NCI-H510A treated with DMSO at 0.1 percent for 48 hours (cell line): ENCODE measurements around the gene AP3D1.
"Not testable (repeated sequence)": the region's sequence is repeated elsewhere in the genome, so short reads cannot be mapped to it uniquely, and the experiment has no call there.

Source experiments
- DNase-seq: peaks from one replicate; lab custom pipeline; 2025; lab: John Stamatoyannopoulos, UW

The AP3D1 gene

DNA sequence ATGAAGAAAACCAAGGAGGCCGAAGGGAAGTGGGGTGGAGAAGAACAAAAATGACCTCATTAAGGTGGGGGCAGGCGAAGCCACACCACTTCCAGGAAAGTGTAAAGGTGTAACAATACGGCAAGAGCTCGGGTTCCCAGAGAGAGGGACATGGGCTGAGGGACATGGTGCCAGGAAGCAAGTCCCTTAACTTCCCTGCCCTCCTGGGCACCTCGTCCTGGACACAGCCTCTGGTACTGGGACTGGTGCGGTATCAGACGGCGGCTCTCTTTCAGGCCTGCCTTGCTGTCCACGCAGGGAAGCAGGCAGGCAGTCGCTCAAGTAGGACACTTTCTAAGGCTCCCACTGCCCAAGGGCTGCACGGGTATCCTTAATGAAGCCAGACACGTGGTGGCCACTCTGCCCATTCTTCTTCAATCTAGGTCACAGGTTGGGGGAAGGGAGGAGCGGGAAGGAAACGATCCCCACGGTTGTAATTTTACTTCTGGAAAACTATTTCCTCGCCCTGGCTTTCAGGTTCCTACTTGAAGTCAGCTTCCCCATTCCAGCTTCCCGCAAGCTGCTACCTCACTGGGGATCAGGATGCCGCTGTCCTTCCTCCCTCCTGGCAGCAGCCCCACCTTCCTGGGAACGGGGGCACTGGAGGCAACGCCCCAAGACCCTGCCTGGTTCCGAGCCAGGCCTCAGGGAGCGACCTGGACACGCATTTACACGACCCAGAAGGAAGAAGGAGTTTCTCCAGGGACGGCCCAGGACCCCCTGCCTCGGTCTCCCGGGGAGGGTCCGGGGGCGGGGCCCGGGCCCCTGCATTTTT, 1.2 kb downstream of the AP3D1 start:
- DNase-seq, result no peak

DNA sequence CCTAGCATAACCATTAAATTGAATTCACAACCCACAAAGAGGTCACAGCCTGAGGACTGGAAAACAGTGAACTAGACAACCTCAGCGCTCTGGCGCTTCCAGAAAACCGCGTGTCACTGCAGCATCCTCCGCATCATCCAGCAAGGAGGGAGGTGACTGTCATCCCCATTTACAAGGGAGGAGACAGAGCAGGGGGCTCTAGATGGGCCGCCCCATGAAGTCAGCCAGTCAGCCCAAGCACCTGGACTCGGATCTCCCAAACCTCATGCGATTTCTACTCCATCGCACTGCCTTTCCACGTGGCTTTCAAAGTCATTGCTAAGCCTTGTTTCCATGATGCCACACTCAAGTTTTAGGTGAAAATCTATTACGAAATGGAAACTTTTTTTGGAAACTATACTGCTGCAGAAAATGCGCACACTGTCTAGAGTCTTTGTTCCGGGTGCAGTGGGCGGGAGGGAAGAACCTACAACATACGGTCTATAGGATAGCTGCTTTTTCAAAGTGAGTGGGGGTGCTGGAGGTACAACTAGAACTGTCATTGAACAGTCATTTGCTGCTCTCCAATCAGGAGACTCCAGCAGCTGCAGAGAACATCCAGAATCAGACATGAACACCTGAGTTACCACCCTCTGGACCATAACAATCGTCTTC, 2.8 kb downstream of the AP3D1 start:
- DNase-seq, result no peak

DNA sequence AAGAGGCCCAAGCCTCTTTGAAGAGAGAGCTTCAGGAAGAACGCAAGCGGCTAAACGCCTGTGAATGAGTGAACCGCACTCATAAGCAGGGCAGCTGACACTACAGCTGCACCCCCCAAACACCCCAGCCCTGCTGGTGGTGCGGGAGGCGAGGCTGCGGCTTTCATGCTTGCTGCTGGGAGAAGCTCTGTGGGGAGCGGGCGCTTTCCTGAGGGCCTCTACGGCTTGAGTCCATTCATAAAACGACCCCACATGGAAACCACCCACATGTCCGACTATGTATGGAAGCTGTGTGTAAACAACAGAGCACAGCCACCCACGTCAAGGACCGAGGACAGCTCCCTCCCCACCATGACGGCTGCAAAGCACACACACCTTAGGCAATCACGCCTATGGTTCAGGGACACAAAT, 5.5 kb downstream of the AP3D1 start:
- no peak for DNase-seq

DNA sequence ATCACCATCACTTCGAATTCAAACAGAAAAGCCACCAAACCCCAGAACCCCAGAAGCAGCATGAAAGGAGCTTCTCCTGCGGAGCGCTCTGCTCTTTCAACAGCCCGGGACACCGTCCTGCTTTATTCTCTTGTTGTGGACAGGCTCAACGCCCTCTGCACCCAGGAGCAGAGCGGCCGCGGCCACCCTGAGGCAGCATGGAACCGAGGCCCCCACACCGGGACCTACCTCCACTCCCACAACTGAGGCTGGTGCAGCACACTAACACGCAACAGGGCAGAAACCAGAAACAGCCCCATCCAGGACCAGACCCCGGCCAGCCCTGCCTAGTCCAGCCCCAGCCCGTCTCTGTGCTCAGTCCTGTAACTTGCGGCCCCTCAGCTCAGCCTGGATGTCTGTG, 7.2 kb downstream of the AP3D1 start:
- no peak for DNase-seq

DNA sequence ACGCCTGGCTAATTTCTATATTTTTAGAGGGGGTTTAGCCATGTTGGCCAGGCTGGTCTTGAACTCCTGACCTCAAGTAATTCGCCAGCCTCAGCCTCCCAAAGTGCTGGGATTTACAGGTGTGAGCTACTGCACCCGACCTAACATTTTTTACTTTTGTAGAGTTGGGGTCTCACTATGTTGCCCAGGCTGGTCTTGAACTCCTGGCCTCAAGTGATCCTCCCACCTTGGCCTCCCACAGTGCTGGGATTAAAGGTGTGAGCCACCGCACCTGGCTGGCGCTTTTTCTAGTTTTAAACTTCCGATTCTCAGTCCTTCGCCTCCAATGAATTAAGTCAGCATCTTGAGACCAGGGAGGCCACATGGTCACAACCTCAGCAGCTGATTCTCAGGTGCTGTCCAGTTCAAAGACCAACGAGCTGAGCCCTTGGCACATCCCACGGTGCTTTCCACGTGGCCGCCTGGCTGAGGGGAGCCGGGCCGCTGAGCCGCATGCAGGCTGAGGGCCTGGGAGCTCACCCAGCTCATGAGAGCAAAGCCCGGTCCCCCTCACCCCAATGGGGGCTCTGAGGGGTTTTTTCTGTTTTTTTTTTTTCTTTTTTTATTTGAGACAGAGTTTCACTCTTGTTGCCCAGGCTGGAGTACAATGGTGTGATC, 9.1 kb downstream of the AP3D1 start:
- no peak for DNase-seq

DNA sequence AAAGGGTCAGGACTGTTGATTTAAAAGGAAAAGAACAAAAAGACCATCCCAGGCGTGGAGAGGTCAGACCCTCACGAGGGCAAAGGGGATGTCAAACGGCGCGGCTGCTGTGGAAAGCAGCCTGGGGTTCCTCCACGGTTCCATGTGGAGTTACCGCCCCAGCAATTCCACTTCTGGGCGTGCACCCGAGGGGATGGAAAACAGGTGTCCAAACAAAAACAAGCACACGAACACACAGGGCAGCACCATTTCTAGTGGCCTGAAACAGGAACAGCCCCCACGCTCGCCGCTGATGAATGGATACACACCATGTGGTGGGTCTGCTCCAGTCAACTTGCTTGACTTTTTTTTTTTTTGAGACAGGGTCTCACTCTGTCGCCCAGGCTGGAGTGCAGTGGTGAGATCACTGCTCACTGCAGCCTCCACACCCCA, 11.2 kb downstream of the AP3D1 start:
- no peak for DNase-seq

DNA sequence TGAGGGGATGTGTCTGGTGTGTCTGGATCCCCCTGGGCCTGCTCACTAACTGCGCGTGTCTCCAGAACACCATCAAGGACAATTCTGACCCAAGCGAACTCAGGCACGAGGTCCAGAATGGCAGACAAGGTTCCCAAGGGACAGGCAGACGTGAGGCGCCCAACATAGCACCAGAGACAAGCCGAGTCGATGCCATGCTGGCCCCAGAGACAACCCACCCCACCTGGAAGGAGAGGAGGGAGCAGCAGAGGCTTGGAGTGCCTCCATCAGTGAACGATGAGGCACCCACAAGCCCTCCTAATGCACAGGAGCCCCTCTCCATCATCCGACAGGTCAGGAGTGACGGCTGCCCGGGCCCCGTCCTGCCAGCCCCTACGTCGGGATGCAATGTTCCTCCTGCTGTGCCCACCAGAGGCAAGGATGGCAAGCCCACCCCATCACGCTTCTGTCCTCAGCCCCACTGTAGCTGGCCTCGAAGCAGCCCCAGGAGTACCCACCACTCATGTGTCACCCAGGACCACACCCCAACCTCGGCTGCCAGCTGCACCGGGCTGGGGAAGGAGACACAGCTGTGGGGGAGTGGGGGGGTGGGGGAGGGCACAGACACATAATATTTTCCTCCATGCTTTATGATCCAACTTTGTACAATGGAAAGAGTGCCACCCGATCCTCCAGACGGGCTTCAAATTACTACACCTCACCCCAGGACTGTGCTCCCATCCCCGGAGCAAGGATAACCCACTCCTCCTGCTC, 11.8 kb downstream of the AP3D1 start:
- DNase-seq, result no peak

DNA sequence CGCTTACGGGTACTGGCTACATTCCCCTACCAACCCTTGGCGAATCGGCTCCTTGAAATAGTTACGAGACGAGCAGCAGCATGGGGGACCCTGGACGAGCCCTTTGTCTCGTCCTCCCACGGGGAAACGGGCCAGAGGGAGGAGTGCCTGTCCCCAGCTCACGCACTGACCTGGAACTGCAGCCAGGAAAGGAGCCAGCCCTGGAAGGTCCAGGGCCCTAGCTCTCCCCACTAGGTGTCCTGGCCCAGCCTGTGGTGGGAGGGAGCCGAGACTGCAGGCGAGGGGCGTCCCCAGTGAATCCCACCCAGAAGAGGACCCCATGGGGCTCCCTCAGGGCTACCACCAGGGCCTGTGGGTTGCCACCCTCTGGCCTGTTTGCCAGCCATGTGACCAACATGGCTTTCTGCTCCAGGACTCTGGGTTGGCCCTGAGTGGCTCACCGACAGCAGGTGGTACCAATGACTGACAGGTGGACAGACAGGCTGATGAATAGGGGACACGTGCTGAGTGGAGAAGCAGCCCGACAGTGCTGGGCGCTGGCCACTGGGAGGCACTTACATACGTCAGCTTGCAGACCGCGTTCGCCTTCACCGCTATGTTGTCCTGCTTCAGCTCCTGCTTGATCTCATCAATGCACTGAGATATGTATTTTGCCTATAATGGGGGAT, 13.2 kb downstream of the AP3D1 start:
- DNase-seq, result no peak

DNA sequence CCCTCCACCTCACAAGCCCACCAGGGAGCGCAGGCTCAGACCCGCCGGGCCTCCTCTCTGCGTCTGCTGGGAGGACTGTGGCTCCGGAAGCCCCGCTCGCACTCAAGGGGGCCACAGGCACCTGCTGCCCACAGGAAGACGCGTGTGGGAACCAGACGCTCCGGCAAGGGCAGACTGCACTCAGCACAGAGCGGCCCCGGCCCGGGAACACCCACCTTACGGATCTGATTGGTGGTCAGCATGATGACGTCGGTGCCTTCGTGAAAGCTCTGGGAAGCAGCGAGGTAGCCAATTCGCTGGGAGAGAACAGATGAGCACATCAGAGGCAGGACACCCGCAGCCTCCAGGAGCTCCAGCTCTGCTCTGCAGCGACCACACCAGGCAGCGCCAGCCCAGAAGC, 14.6 kb downstream of the AP3D1 start:
- DNase-seq, result no peak

DNA sequence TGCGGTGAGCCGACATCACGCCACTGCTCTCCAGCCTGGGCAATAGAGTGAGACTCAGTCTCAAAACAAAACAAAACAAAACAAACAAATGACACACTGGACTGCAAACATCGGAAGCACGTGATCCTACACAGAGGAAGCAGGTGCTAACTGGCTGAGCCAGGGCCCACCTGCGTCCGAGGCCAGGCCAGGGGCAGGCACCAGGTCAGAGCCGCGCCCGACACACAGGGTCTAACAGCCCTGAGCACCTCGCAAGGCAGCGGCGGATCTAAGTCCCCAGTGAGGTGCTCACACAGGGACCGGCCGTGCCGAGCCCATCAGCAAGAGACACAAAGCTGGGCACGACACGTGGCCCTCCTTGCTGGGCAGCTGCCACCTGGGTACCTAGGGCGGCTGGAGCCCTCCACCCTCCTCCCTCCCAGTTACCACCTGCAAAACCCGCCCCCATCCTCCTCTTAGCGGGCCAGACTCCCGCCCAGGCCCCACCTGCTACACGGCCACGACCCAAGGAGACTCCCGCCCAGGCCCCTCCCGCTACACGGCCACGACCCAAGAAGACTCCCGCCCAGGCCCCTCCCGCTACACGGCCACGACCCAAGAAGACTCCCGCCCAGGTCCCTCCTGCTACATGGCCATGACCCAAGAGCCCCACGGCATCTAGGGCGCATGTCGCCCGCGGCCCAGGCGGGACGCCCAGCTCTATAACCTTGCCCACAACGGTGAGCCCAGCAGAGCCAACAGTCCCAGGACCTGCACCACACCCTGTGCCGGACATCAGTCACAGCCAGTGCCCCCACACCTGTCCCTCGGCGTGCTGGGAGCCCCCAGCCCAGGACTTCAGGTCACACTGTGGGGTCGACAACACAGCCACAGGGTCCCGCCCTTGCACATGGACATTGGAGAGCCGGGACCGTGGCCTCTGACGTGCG, 15.6 kb downstream of the AP3D1 start:
- DNase-seq, result no peak

DNA sequence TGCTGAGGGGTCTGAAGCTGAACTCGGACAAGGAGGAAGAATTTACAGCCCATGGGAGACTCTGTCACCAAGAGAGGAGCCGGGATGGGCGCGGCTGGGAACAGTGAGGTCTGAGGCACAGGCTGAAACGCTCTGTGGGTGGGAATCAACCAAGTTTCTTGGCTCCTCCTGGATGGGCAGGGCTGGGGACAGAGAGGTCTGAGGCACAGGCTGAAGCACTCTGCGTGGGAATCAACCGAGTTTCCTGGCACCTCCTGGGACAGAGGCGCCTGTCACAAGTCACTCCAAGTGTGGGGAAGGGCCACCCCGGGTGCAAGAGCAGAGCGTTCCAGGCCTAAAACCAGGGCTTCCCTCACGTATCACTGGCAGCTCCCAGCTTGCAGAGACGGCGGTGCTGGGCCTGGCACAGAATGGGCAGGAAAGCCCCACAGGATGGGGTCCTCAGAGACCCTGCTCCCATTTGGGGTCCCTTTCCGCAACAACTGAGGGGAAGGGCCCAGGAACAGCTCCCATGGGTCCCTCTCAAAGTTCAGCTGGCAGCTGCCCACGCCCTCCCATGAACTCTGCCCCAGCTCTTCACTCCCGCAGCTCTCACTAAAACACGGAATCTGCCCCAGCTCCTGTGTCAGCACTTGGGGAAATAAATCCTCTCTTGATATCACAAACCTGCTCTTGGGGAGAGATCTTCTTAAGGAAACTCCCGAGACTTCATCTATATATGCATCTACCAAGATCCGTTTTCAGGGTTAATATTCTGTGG, 18.5 kb downstream of the AP3D1 start:
- DNase-seq, result no peak

DNA sequence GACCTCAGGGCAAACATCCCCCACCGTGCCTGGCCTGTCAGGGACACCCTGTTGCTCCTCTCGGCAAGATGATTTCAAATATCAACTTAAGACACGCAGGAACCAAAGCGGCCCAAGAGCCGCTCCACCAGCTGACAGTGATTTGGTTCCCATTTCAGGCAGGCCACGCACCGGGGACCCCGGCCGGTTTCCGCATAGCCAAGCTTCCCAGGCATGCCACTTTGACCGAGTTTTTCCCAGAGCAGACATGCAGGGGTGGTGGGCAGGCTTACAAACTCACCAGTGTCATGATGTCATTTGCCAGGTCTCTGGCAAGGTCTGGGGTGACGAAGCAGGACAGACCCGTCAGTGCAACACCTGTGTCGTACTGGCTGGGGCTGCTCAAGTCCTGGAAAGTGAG, 19.2 kb downstream of the AP3D1 start:
- DNase-seq, result no peak

DNA sequence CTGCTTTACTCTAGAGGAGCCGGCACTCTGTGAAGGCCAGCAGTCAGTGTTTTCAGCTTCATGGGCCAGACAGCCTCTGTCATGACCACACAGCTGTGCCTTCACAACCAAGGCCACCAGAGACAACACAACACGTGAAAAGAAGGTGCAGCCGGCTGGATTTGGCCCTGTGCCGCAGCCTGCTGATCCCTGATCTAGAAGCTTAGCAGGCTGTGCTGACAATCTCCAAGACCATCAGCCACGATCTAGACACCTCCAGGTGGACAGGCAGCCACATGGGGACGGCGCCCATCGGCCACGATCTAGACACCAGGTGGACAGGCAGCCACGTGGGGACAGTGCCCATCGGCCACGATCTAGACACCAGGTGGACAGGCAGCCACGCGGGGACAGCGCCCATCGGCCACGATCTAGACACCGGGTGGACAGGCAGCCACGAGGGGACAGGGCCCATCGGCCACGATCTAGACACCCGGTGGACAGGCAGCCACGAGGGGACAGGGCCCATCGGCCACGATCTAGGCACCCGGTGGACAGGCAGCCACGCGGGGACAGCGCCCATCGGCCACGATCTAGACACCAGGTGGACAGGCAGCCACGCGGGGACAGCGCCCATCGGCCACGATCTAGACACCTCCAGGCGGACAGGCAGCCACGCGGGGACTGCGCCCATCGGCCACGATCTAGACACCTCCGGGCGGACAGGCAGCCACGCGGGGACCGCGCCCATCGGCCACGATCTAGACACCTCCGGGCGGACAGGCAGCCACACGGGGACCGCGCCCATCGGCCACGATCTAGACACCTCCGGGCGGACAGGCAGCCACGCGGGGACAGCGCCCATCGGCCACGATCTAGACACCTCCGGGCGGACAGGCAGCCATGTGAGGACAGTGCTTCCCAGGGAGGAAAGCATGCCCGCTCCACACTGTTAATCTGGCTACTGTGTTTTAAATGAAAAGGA, 20.1 kb downstream of the AP3D1 start:
- not testable (repeated sequence) for DNase-seq

DNA sequence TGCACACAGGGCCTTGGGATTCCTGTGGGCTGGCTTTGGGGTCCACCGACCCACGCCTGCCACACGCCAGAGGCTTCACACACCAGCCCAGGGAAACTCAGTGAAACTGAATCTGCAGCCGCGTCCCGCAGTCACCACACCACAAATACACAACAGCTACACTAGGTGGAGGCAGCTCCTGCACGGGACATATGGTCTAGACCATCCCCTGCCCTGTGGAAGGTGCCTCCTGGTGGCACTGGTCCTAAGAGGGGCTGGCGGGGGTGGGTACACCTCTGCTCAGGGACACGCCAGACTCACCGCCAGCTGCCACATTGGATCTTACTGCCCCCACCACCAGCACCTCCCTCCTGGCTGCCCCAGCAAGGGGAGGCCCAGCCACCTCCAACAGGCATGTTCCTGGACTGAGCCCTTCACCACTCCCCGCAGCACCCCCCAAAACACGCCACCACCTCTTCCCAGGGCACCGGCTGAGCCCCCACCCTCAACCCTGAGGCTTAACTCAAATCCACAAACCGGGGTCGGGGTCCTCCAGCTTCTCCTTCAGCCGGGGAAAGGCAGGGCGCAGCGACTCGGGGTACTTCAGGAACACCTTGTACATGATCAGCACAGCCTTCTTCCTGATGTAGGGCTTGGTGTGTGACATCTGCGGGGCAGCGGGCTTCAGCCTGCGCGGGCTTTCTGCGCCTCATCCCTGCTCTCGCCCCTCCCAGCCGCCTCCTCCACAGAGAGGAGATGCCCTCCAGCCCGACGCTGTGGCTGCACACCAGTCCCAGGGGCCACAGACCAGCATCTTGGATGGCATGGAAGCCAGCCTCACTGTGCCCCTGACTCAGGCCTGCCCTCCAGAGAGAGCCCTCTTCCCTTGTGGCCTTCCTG, 21.2 kb downstream of the AP3D1 start:
- no peak for DNase-seq

DNA sequence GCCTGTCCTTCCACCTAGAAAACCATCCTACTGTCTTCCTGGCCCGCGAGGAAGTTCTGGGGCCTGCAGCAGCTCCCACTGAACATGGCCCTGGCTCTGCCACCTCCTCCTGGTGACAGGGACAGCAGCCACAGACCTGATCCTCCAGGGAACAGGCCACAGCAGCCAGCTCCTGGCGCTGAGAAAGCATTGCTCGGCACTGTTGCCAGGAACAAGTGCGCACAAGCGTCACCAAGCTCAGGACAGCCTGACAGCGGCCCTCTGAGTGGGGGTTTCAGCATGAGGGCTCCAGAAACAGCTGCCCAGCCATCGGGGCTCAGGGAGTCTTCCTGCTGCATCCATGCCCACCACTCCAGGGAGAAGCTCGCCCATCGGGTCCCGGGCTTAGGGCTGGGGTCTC, 21.9 kb downstream of the AP3D1 start:
- DNase-seq, result no peak

DNA sequence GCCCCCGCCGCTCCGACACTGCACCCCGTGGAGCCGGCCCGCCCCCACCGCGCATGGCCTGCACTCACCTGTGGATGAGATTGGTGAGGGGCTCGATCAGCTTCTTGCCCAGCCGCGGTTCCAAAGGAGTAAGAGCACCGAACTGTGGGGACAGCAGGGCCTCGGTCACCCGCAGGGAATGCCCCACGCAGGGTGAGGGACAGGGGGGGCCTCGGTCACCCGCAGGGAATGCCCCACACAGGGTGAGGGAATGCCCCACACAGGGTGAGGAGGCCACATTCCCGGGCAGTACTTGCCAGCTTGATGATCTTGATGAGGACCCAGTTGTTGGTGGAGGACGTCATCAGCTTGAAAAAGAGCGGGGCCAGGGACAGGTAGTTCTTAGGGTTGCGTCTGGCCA, 22.3 kb downstream of the AP3D1 start:
- DNase-seq, result no peak

DNA sequence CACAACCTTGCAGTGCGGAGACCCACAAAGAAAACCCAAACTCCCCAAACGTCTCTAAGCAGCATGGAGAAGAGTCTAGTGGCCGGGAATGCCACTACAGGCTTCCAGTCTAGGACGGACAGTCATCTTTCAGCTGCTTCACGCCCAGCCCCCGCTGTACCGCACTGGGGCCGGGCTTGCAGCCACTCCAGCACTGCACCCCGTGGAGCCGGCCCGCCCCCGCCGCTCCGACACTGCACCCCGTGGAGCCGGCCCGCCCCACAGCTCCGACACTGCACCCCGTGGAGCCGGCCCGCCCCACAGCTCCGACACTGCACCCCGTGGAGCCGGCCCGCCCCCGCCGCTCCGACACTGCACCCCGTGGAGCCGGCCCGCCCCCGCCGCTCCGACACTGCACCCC, 23.1 kb downstream of the AP3D1 start:
- not testable (repeated sequence) for DNase-seq

DNA sequence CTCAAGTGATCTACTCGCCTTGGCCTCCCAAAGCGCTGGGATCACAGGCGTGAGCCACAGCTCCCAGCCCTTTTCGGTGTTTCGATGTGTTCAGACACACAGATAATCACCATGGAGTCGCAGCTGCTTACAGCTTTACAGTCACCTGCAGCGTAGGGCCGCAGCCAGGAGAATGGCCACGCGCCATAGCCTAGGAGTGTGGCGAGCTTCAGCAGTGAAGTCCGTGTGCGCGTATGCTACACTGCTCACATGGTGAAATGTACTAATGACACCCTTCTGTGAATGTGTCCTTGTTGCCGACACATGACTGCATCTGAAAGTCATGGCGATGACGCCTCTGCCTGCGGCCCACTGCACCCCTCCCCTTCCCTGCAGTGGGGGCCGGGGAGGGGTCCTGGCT, 23.6 kb downstream of the AP3D1 start:
- DNase-seq, result no peak
